ENCODE data around the gene KTN1.
A peak's percentile ranks its signal among the peaks of the same experiment; 100 is the strongest.

Gene KTN1

DNA sequence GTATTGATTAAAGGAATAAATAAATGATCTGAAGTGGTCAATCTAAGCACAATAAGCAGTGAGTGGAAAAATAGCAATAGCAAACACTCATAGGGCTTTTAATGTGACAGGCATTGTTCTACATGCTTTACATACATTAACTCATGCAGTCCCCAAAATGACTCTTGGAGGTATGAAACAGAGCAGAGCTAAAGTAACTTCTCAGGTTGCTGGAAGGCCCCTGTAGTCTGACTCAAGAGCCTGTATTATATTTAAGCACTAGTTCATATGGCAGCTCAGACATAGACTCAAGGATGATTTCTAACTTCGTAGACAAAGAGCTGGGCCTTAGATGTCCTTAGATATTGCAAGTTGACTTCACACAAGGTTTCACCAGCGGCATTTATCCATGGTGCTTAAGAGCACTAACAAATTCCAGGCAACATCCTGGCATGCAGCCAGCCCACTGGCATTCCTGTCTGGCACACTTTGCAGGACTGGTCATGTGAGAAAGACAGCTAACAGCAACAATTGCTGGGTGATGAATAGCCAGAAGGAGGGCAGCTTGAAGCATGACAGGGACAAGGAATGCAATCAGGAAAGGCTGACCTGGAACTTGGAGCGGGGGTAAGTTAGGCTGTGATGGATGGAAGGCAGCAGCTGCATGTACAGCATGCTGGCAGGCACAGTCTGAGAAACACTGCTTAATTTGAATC, 22.9 kb upstream of the KTN1 start:
- TF ChIP-seq, protein P1, sequence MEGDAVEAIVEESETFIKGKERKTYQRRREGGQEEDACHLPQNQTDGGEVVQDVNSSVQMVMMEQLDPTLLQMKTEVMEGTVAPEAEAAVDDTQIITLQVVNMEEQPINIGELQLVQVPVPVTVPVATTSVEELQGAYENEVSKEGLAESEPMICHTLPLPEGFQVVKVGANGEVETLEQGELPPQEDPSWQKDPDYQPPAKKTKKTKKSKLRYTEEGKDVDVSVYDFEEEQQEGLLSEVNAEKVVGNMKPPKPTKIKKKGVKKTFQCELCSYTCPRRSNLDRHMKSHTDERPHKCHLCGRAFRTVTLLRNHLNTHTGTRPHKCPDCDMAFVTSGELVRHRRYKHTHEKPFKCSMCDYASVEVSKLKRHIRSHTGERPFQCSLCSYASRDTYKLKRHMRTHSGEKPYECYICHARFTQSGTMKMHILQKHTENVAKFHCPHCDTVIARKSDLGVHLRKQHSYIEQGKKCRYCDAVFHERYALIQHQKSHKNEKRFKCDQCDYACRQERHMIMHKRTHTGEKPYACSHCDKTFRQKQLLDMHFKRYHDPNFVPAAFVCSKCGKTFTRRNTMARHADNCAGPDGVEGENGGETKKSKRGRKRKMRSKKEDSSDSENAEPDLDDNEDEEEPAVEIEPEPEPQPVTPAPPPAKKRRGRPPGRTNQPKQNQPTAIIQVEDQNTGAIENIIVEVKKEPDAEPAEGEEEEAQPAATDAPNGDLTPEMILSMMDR (conservative IDR thresholded peaks at IDR 0.05) = no peak
- peak overlapping the region; percentile 61 for H3K27ac ChIP-seq

- TF ChIP-seq, protein P1 (conservative IDR thresholded peaks at IDR 0.05) = no peak
- no peak overlapping the region for H3K27ac ChIP-seq
These were observed 17.9 kb upstream of the KTN1 start for GRCh38 chr14:55562135-55562534.

GRCh38 chr14:55568618-55569017, 11.4 kb upstream of the KTN1 start:
- TF ChIP-seq, protein P1 (conservative IDR thresholded peaks at IDR 0.05) = no peak
- no peak overlapping the region for H3K27ac ChIP-seq

GRCh38 chr14:55571125-55571889, 8.7 kb upstream of the KTN1 start:
- H3K27ac ChIP-seq = no peak overlapping the region
- TF ChIP-seq, protein P1 (conservative IDR thresholded peaks at IDR 0.05) = no peak

DNA sequence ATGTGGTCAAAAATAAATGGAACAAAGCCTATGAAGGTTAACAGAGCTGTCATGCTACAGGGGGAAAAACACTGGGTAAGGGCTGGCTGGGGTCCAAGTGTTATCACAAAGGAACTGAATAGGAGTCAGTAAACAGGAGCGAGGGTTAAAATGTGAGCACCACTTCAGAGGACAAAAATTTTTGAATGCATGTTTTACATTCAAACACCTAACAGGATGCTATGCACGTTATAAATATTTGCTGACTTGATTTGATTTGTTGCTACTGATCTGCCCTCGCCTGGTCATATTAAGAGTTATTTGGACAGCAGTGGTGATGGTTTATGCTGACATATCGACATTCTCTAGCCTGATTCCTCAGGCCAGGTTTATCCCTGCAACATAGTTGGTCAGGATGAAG, 7.4 kb upstream of the KTN1 start:
- TF ChIP-seq, protein P1 (conservative IDR thresholded peaks at IDR 0.05) = peak; percentile 20; the same call in 1 of the 2 replicates
- peak overlapping the region; percentile 25; the same call in 1 of the 2 replicates for H3K27ac ChIP-seq

DNA sequence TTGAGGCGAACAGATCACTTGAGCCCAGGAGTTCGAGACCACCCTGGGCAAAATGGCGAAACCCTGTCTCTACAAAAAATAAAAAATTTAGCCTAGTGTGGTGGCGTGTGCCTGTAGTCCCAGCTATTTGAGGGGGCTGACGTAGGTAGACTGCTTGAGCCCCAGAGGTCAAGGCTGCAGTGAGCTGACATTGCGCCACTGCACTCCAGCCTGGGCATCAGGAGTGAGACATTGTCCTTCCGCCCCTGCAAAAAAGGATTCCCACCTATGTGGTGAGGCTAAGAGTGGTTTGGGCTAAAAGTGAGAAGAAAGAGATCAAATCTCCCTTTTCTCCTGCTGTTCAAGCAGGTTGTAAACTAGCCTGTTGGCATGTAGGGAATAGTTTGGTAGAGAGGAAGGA, 5.0 kb upstream of the KTN1 start:
- H3K27ac ChIP-seq = no peak overlapping the region
- TF ChIP-seq, protein P1 (conservative IDR thresholded peaks at IDR 0.05) = no peak

- TF ChIP-seq, protein P1 (conservative IDR thresholded peaks at IDR 0.05) = no peak
- no peak overlapping the region for H3K27ac ChIP-seq
These were observed 2.8 kb upstream of the KTN1 start for GRCh38 chr14:55577229-55577628.
